ENCODE data around the gene CRHR2.

DNA sequence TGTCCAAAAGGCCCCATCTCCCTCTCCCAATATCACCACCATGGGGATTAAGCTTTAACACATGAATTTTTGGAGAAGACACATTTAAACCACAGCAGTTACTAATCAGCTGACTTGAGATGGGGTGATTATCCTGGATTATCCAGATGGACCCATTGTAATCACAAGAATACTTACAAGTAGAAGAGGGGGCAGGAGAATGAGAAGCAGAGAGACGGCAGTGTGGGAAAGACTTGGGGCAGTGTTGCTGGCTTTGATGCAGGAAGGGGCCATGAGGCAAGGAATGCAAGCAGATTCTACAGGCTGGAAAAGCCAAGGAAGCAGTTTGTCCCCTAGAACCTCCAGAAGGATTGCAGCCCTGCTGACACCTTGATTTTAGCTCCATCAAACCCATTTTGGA, 39.0 kb upstream of the CRHR2 start:
- TF ChIP-seq, protein P1, sequence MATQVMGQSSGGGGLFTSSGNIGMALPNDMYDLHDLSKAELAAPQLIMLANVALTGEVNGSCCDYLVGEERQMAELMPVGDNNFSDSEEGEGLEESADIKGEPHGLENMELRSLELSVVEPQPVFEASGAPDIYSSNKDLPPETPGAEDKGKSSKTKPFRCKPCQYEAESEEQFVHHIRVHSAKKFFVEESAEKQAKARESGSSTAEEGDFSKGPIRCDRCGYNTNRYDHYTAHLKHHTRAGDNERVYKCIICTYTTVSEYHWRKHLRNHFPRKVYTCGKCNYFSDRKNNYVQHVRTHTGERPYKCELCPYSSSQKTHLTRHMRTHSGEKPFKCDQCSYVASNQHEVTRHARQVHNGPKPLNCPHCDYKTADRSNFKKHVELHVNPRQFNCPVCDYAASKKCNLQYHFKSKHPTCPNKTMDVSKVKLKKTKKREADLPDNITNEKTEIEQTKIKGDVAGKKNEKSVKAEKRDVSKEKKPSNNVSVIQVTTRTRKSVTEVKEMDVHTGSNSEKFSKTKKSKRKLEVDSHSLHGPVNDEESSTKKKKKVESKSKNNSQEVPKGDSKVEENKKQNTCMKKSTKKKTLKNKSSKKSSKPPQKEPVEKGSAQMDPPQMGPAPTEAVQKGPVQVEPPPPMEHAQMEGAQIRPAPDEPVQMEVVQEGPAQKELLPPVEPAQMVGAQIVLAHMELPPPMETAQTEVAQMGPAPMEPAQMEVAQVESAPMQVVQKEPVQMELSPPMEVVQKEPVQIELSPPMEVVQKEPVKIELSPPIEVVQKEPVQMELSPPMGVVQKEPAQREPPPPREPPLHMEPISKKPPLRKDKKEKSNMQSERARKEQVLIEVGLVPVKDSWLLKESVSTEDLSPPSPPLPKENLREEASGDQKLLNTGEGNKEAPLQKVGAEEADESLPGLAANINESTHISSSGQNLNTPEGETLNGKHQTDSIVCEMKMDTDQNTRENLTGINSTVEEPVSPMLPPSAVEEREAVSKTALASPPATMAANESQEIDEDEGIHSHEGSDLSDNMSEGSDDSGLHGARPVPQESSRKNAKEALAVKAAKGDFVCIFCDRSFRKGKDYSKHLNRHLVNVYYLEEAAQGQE (IDR thresholded peaks at IDR 0.05; ENCODE audit: insufficient replicate concordance, low read depth): no peak
- TF ChIP-seq POLR2AphosphoS5 (IDR thresholded peaks at IDR 0.05; ENCODE audit: low read depth): no peak

Measured in HL-60 (cell line).